Measurements from ENCODE around the gene EMC1.

DNA sequence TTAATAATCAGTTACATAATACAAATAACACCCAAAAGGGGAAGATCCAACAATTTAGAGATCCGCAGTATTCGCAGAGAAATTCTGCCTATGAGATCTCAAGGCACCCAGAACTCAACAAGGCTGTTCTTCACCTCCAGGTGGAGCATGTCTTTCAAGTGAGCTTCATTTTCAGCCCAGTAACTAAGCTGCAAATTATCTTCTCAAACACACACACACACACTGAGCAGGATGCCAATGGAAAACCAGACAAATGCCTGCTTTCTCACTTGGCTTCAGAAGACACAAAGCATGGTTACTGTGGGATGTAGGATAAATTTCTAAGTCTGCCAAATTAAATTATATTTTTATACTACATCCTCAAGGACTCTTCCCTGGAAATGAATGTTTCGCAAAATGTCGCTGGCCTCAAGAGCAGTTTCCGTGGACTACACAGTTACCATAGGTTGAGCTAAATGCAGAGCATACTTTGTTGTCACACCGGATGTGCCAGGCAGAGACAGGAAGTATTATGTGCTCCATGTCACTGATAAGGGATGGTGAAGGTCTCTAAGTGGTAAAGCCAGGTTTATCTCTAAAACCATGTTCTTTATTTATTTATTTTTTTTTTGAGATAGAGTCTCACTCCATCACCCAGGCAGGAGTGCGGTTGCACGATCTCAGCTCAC lies 71.6 kb downstream of the EMC1 start:
- no peak for TF ChIP-seq POLR2A (IDR thresholded peaks at IDR 0.05)
- TF ChIP-seq, protein P1, sequence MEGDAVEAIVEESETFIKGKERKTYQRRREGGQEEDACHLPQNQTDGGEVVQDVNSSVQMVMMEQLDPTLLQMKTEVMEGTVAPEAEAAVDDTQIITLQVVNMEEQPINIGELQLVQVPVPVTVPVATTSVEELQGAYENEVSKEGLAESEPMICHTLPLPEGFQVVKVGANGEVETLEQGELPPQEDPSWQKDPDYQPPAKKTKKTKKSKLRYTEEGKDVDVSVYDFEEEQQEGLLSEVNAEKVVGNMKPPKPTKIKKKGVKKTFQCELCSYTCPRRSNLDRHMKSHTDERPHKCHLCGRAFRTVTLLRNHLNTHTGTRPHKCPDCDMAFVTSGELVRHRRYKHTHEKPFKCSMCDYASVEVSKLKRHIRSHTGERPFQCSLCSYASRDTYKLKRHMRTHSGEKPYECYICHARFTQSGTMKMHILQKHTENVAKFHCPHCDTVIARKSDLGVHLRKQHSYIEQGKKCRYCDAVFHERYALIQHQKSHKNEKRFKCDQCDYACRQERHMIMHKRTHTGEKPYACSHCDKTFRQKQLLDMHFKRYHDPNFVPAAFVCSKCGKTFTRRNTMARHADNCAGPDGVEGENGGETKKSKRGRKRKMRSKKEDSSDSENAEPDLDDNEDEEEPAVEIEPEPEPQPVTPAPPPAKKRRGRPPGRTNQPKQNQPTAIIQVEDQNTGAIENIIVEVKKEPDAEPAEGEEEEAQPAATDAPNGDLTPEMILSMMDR (IDR thresholded peaks at IDR 0.05) = peak in 3 of 4 experiments; percentile 13 to 36 (median 36)
- TF ChIP-seq POLR2AphosphoS5 (IDR thresholded peaks at IDR 0.05) = no peak

Data from gastroesophageal sphincter (tissue), 3 donors.